Measurements from ENCODE around the gene TMEM217. TPM values are rescaled to one million over a fixed set of nuclear protein-coding genes. Genes with fewer than 3 reads are reported as not detected.

TMEM217 gene
- total RNA-seq, 1 donor = 3.3 TPM

DNA sequence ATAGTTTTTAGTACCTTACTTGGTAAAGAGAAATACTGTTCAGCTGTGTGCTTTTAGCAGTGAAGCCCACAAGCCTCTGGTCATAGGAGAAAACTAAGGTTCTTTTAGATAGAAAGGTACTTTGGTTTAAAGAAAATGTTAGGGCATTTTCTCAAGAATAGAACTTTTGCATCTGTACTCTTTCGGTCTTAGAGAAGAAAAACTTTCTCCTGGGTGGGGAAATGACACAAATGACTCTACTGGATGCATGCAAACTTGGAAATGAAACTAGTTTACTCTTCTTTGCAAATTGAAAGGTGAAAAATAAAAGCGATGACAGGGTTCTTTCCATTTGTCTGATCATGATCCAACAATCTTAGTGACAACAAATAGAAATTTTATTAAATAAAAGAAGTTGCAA, 2.1 kb upstream of the TMEM217 start:
- Histone ChIP-seq H3K4me1 (ENCODE audit: insufficient read depth, low read length) (peaks cover 14% of the 10 kb centered on the region), H3K27ac (ENCODE audit: low read depth, low read length) (no peak overlapping the region), H3K27me3 (ENCODE audit: insufficient read depth, low read length) (no peaks in the 10 kb centered on the region), H3K9me3 (ENCODE audit: low read depth, low read length) (no peaks in the 10 kb centered on the region), H2AFZ (ENCODE audit: low read length) (no peak overlapping the region), H3K4me2 (ENCODE audit: insufficient read depth, low read length) (no peak overlapping the region), H3K79me2 (ENCODE audit: insufficient read depth, low read length) (peaks cover 75% of the 10 kb centered on the region), H4K20me1 (ENCODE audit: insufficient read depth, low read length) (no peaks in the 10 kb centered on the region), H3K36me3 (ENCODE audit: insufficient read depth, low read length) (no peaks in the 10 kb centered on the region), H3K4me3 (ENCODE audit: insufficient read depth, low read length) (no peak overlapping the region)
- TF ChIP-seq CTCF (IDR thresholded peaks at IDR 0.05; ENCODE audit: extremely low read depth, low read depth, low read length) = no peak
- no peak for DNase-seq (ENCODE audit: insufficient read length, low spot score, missing footprints)

- no peak for TF ChIP-seq CTCF (IDR thresholded peaks at IDR 0.05; ENCODE audit: extremely low read depth, low read depth, low read length)
- Histone ChIP-seq H3K36me3 (ENCODE audit: insufficient read depth, low read length) (no peaks in the 10 kb centered on the region), H3K27ac (ENCODE audit: low read depth, low read length) (peak overlapping the region; percentile 95), H4K20me1 (ENCODE audit: insufficient read depth, low read length) (no peaks in the 10 kb centered on the region), H3K4me3 (ENCODE audit: insufficient read depth, low read length) (no peak overlapping the region), H3K27me3 (ENCODE audit: insufficient read depth, low read length) (no peaks in the 10 kb centered on the region), H3K79me2 (ENCODE audit: insufficient read depth, low read length) (peaks cover 67% of the 10 kb centered on the region), H3K9me3 (ENCODE audit: low read depth, low read length) (no peaks in the 10 kb centered on the region), H3K4me1 (ENCODE audit: insufficient read depth, low read length) (peaks cover 14% of the 10 kb centered on the region), H2AFZ (ENCODE audit: low read length) (no peak overlapping the region), H3K4me2 (ENCODE audit: insufficient read depth, low read length) (peak overlapping the region; percentile 89)
- no peak for DNase-seq (ENCODE audit: insufficient read length, low spot score, missing footprints)
These were observed 1.2 kb upstream of the TMEM217 start for GRCh38 chr6:37259191-37259590.

DNA sequence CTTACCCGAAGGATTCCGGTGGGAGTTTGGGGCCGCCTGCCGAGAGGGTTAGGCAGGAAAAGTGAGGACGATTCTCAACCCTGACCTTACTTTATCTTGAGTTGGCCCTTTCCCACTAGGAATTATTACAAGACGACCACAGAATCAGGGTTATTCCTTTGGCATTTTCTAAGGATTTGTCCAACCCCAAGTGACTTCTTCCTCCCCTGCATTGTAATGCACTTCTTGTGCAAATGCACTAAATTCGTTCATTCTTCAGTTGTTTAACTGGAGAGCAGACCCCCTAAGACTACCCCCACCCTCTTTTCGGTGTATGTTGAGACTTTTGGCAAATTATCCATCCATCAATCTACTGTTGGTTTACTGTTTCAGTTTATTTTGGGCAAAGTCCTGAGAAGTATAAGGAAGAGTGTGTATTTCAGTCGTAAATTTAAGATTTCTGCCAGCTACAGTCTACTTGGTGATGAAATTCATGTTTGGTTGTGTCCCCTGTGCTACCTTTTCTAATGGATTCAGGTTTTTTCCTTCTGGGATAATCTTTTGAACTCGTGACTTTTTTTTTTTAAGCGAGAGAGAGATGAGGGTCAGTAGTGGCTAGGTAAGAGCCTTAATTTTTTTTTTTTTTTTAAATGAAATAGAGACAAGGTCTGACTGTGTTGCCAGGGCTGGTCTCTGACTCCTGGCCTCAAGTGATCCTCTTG, 611 bp upstream of the TMEM217 start:
- peak overlapping the region; percentile 89 for H3K4me2 ChIP-seq (ENCODE audit: insufficient read depth, low read length)
- H3K27ac ChIP-seq (ENCODE audit: low read depth, low read length) = peak overlapping the region; percentile 95
- peaks cover 14% of the 10 kb centered on the region for H3K4me1 ChIP-seq (ENCODE audit: insufficient read depth, low read length)
- peak overlapping the region; percentile 88 for H3K4me3 ChIP-seq (ENCODE audit: insufficient read depth, low read length)
- no peak for TF ChIP-seq CTCF (IDR thresholded peaks at IDR 0.05; ENCODE audit: extremely low read depth, low read depth, low read length)
- no peaks in the 10 kb centered on the region for H3K36me3 ChIP-seq (ENCODE audit: insufficient read depth, low read length)
- no peaks in the 10 kb centered on the region for H4K20me1 ChIP-seq (ENCODE audit: insufficient read depth, low read length)
- peaks cover 61% of the 10 kb centered on the region for H3K79me2 ChIP-seq (ENCODE audit: insufficient read depth, low read length)
- H3K27me3 ChIP-seq (ENCODE audit: insufficient read depth, low read length) = no peaks in the 10 kb centered on the region
- no peak for DNase-seq (ENCODE audit: insufficient read length, low spot score, missing footprints)
- peak overlapping the region; percentile 79 for H2AFZ ChIP-seq (ENCODE audit: low read length)
- no peaks in the 10 kb centered on the region for H3K9me3 ChIP-seq (ENCODE audit: low read depth, low read length)

GRCh38 chr6:37257320-37257633, 667 bp downstream of the TMEM217 start:
- no peak for DNase-seq (ENCODE audit: insufficient read length, low spot score, missing footprints)
- peak overlapping the region; percentile 88 for H3K4me3 ChIP-seq (ENCODE audit: insufficient read depth, low read length)
- H3K36me3 ChIP-seq (ENCODE audit: insufficient read depth, low read length) = no peaks in the 10 kb centered on the region
- H3K9me3 ChIP-seq (ENCODE audit: low read depth, low read length) = no peaks in the 10 kb centered on the region
- peak overlapping the region; percentile 40 for H2AFZ ChIP-seq (ENCODE audit: low read length)
- no peaks in the 10 kb centered on the region for H3K27me3 ChIP-seq (ENCODE audit: insufficient read depth, low read length)
- no peak for TF ChIP-seq CTCF (IDR thresholded peaks at IDR 0.05; ENCODE audit: extremely low read depth, low read depth, low read length)
- H4K20me1 ChIP-seq (ENCODE audit: insufficient read depth, low read length) = no peaks in the 10 kb centered on the region
- H3K27ac ChIP-seq (ENCODE audit: low read depth, low read length) = peak overlapping the region; percentile 95
- peak overlapping the region; percentile 89 for H3K4me2 ChIP-seq (ENCODE audit: insufficient read depth, low read length)
- peaks cover 14% of the 10 kb centered on the region for H3K4me1 ChIP-seq (ENCODE audit: insufficient read depth, low read length)
- H3K79me2 ChIP-seq (ENCODE audit: insufficient read depth, low read length) = peaks cover 48% of the 10 kb centered on the region
